BLaER1 treated with 17β-estradiol and CSF1 and Interleukin-3, amounts not matched to agents 10 nM and 100 nM (cell line): ENCODE data around the gene TLR3.

Experiments used
- H3K27ac ChIP-seq, 11 experiments: shearing (Covaris generic); formaldehyde crosslinking; 2 replicates each; pipeline ENCODE4 v1.8.1; 2022
- H3K27me3 ChIP-seq, 11 experiments: shearing (Covaris generic); formaldehyde crosslinking; 2 replicates each; pipeline ENCODE4 v1.8.1; 2022
- H3K36me3 ChIP-seq, 11 experiments: shearing (Covaris generic); formaldehyde crosslinking; 2 replicates each; pipeline ENCODE4 v1.8.1; 2022
- H3K4me1 ChIP-seq, 10 experiments: shearing (Covaris generic); formaldehyde crosslinking; 2 replicates each; pipeline ENCODE4 v1.8.1; 2022
- H3K4me2 ChIP-seq, 11 experiments: shearing (Covaris generic); formaldehyde crosslinking; 2 replicates each; pipeline ENCODE4 v1.8.1; 2022
- H3K4me3 ChIP-seq, 10 experiments: shearing (Covaris generic); formaldehyde crosslinking; 2 replicates each; pipeline ENCODE4 v1.8.1; 2022
- H3K9ac ChIP-seq, 11 experiments: shearing (Covaris generic); formaldehyde crosslinking; 2 replicates each; pipeline ENCODE4 v1.8.1; 2022
- H3K9me3 ChIP-seq, 11 experiments: shearing (Covaris generic); formaldehyde crosslinking; replicated peaks in 1 of 11; 2 replicates each; pipeline ENCODE4 v1.8.1; 2022
- H4K20me1 ChIP-seq, 11 experiments: shearing (Covaris generic); formaldehyde crosslinking; 2 replicates each; pipeline ENCODE4 v1.8.1; 2022
- Cebpa-rat ChIP-seq, 11 experiments: shearing (Covaris generic); IDR thresholded peaks; 2 replicates each; pipeline ENCODE4 v1.8.1; 2022

The TLR3 gene

GRCh38 chr4:186107947-186108346 lies 39.0 kb downstream of the TLR3 start:
- no peak overlapping the region for H3K9ac ChIP-seq
- no peak for TF ChIP-seq Cebpa-rat (IDR thresholded peaks at IDR 0.05)
- no peaks in the 10 kb centered on the region for H3K9me3 ChIP-seq
- peaks cover 50 to 57% (median 56%) of the 10 kb centered on the region in 11 experiments for H3K27me3 ChIP-seq
- H3K4me2 ChIP-seq, result no peak overlapping the region
- no peaks in the 10 kb centered on the region for H3K36me3 ChIP-seq
- H4K20me1 ChIP-seq, result peaks cover 0 to 13% (median 7%) of the 10 kb centered on the region in 11 experiments; a peak in 6 of 22 replicates
- no peak overlapping the region for H3K4me3 ChIP-seq
- no peak overlapping the region for H3K27ac ChIP-seq
- H3K4me1 ChIP-seq, result peaks cover 8 to 15% (median 10%) of the 10 kb centered on the region in 10 experiments; a peak in 19 of 20 replicates

- Histone ChIP-seq H3K4me2 (no peak overlapping the region), H3K36me3 (no peaks in the 10 kb centered on the region), H3K4me1 (peaks cover 8 to 15% (median 10%) of the 10 kb centered on the region in 10 experiments; a peak in 19 of 20 replicates), H3K27me3 (peaks cover 46 to 53% (median 51%) of the 10 kb centered on the region in 11 experiments), H3K9ac (no peak overlapping the region), H3K4me3 (no peak overlapping the region), H4K20me1 (peaks cover 0 to 13% (median 7%) of the 10 kb centered on the region in 11 experiments; a peak in 6 of 22 replicates), H3K27ac (no peak overlapping the region), H3K9me3 (no peaks in the 10 kb centered on the region)
- TF ChIP-seq Cebpa-rat (IDR thresholded peaks at IDR 0.05), result no peak
Observed at GRCh38 chr4:186108391-186108790, 39.4 kb downstream of the TLR3 start.

GRCh38 chr4:186109245-186109644 lies 40.3 kb downstream of the TLR3 start:
- H4K20me1 ChIP-seq, result peaks cover 0 to 13% (median 7%) of the 10 kb centered on the region in 11 experiments; a peak in 6 of 22 replicates
- H3K4me1 ChIP-seq, result peaks cover 8 to 15% (median 10%) of the 10 kb centered on the region in 10 experiments; a peak in 19 of 20 replicates
- H3K4me3 ChIP-seq, result no peak overlapping the region
- H3K9me3 ChIP-seq, result no peaks in the 10 kb centered on the region
- TF ChIP-seq Cebpa-rat (IDR thresholded peaks at IDR 0.05), result no peak
- no peak overlapping the region for H3K4me2 ChIP-seq
- H3K9ac ChIP-seq, result no peak overlapping the region
- peaks cover 37 to 44% (median 43%) of the 10 kb centered on the region in 11 experiments for H3K27me3 ChIP-seq
- H3K36me3 ChIP-seq, result no peaks in the 10 kb centered on the region
- H3K27ac ChIP-seq, result no peak overlapping the region

GRCh38 chr4:186116697-186117096 lies 47.7 kb downstream of the TLR3 start:
- no peak overlapping the region for H3K4me2 ChIP-seq
- no peaks in the 10 kb centered on the region for H3K27me3 ChIP-seq
- peak in 2 of 11 experiments; percentile 37 to 76; a peak in 2 of 22 replicates for TF ChIP-seq Cebpa-rat (IDR thresholded peaks at IDR 0.05)
- no peaks in the 10 kb centered on the region for H4K20me1 ChIP-seq
- no peaks in the 10 kb centered on the region for H3K9me3 ChIP-seq
- no peak overlapping the region for H3K4me3 ChIP-seq
- H3K36me3 ChIP-seq, result no peaks in the 10 kb centered on the region
- no peak overlapping the region for H3K27ac ChIP-seq
- H3K9ac ChIP-seq, result no peak overlapping the region
- H3K4me1 ChIP-seq, result no peaks in the 10 kb centered on the region

- Histone ChIP-seq H3K4me2 (no peak overlapping the region), H3K27ac (no peak overlapping the region), H3K9me3 (no peaks in the 10 kb centered on the region), H3K27me3 (no peaks in the 10 kb centered on the region), H4K20me1 (no peaks in the 10 kb centered on the region), H3K4me1 (no peaks in the 10 kb centered on the region), H3K9ac (no peak overlapping the region), H3K36me3 (no peaks in the 10 kb centered on the region), H3K4me3 (no peak overlapping the region)
- no peak for TF ChIP-seq Cebpa-rat (IDR thresholded peaks at IDR 0.05)
Observed at GRCh38 chr4:186118582-186118981, 49.6 kb downstream of the TLR3 start.

- Histone ChIP-seq H3K27ac (no peak overlapping the region), H3K4me2 (no peak overlapping the region), H3K4me1 (peaks cover 0 to 8% (median 0%) of the 10 kb centered on the region in 10 experiments; a peak in 4 of 20 replicates), H3K9ac (no peak overlapping the region), H4K20me1 (no peaks in the 10 kb centered on the region), H3K4me3 (no peak overlapping the region), H3K36me3 (no peaks in the 10 kb centered on the region), H3K27me3 (no peaks in the 10 kb centered on the region), H3K9me3 (peaks cover 0 to 10% (median 0%) of the 10 kb centered on the region in 11 experiments; a peak in 2 of 22 replicates)
- no peak for TF ChIP-seq Cebpa-rat (IDR thresholded peaks at IDR 0.05)
Observed at GRCh38 chr4:186121057-186121456, 52.1 kb downstream of the TLR3 start.

- no peaks in the 10 kb centered on the region for H3K36me3 ChIP-seq
- no peaks in the 10 kb centered on the region for H4K20me1 ChIP-seq
- no peaks in the 10 kb centered on the region for H3K27me3 ChIP-seq
- peaks cover 0 to 8% (median 1%) of the 10 kb centered on the region in 10 experiments; a peak in 11 of 20 replicates for H3K4me1 ChIP-seq
- H3K9ac ChIP-seq, result no peak overlapping the region
- peaks cover 0 to 11% (median 0%) of the 10 kb centered on the region in 11 experiments; a peak in 3 of 22 replicates for H3K9me3 ChIP-seq
- H3K4me3 ChIP-seq, result no peak overlapping the region
- H3K27ac ChIP-seq, result no peak overlapping the region
- no peak overlapping the region for H3K4me2 ChIP-seq
- no peak for TF ChIP-seq Cebpa-rat (IDR thresholded peaks at IDR 0.05)
Observed at GRCh38 chr4:186128842-186129241, 59.9 kb downstream of the TLR3 start.

GRCh38 chr4:186131935-186132334 lies 63.0 kb downstream of the TLR3 start:
- H4K20me1 ChIP-seq, result no peaks in the 10 kb centered on the region
- no peaks in the 10 kb centered on the region; a peak in 1 of 22 replicates for H3K9me3 ChIP-seq
- no peak overlapping the region for H3K4me3 ChIP-seq
- H3K4me2 ChIP-seq, result no peak overlapping the region
- no peak overlapping the region for H3K27ac ChIP-seq
- H3K27me3 ChIP-seq, result no peaks in the 10 kb centered on the region
- no peak for TF ChIP-seq Cebpa-rat (IDR thresholded peaks at IDR 0.05)
- H3K9ac ChIP-seq, result no peak overlapping the region
- H3K36me3 ChIP-seq, result no peaks in the 10 kb centered on the region
- peaks cover 0 to 16% (median 0%) of the 10 kb centered on the region in 10 experiments; a peak in 7 of 20 replicates for H3K4me1 ChIP-seq

- Histone ChIP-seq H3K4me1 (peaks cover 0 to 16% (median 0%) of the 10 kb centered on the region in 10 experiments; a peak in 7 of 20 replicates), H3K27me3 (no peaks in the 10 kb centered on the region), H3K4me3 (no peak overlapping the region), H3K27ac (no peak overlapping the region), H3K9me3 (no peaks in the 10 kb centered on the region), H4K20me1 (no peaks in the 10 kb centered on the region), H3K9ac (no peak overlapping the region), H3K36me3 (no peaks in the 10 kb centered on the region), H3K4me2 (no peak overlapping the region)
- no peak for TF ChIP-seq Cebpa-rat (IDR thresholded peaks at IDR 0.05)
Observed at GRCh38 chr4:186132577-186133242, 63.8 kb downstream of the TLR3 start.
